NCI-H2196 (cell line): ENCODE results near the gene CDT1.
A peak's percentile ranks its signal among the peaks of the same experiment; 100 is the strongest.
"Not testable (repeated sequence)": the region's sequence is repeated elsewhere in the genome, so short reads cannot be mapped to it uniquely, and the experiment has no call there.

Experiments
- DNase-seq: peaks from one replicate; lab custom pipeline; 2025; ENCODE audit not compliant: unreplicated experiment; lab: John Stamatoyannopoulos, UW

Gene CDT1

GRCh38 chr16:88768071-88768783, 35.4 kb upstream of the CDT1 start:
- peak; percentile 31 for DNase-seq

DNA sequence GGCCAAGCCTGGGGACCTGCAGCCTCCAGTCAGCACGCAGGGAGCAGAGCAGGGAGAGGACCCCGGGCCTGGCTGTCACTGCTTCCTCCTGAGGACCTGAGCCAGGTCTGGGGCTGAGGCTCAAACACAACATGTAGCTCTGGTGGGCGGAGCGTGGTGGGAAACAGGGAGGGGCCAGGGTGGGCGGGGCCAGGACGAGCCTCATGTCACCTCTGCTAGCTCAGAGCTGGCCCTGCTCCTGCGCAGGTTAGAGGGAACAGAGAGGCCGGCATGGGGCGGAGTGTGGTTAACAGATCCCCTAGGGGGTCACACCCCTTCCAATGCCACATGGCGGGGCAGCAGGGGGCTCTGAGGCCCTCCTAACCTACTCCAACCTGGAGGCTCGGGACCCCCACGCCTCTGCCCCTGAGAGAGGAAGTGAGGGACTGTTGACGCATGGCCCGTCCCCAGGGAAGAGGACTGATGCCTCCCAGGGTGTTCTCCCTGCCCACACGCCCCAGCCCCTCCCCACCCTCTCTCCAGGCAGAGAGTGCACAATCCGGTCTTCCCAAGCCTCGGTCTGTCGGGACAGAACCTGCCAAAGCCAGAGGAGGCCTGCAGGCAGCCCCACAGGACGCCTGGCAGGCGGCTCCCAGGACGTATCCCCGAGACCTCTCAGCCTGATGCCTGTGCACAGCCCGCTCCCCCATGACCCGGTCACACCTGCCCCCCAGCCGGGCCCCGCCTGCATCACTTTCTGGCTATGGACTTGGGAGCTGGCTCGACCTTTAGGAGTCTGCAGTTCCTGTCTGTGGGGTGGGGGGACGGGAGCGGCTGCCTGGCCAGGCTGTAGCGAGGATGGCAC, 33.8 kb upstream of the CDT1 start:
- peak; percentile 46 for DNase-seq

- peak; percentile 14 for DNase-seq
Observed at GRCh38 chr16:88770461-88771293, 32.9 kb upstream of the CDT1 start.

DNA sequence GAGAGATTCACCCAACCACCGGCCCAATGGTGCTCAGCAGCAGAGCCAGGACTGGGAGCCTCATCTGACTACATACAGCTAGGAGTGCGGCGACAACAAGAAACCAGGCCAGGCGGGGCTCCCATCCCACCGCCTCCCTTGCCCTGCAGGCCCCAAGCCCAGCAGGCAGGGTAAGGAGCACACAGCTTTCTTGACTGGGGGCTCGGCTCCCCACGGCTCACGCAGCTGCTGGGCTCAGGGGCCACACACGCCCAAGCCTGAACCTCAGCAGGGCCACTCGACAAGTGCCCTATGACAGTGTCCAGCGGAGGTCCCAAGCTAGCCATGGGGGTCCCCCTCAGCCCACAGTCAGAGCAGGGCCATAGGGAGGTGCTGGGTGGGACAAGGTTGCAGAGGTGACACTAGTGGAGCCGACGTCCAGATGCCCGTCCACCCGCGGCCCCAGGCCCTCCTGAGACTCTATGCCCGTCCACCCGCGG, 32.3 kb upstream of the CDT1 start:
- no peak for DNase-seq

DNA sequence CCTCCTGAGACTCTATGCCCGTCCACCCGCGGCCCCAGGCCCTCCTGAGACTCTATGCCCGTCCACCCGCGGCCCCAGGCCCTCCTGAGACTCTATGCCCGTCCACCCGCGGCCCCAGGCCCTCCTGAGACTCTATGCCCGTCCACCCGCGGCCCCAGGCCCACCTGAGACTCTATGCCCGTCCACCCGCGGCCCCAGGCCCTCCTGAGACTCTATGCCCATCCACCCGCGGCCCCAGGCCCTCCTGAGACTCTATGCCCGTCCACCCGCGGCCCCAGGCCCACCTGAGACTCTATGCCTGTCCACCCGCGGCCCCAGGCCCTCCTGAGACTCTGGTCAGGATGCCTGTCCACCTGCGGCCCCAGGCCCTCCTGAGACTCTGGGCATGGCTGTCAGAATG, 31.8 kb upstream of the CDT1 start:
- not testable (repeated sequence) for DNase-seq

DNA sequence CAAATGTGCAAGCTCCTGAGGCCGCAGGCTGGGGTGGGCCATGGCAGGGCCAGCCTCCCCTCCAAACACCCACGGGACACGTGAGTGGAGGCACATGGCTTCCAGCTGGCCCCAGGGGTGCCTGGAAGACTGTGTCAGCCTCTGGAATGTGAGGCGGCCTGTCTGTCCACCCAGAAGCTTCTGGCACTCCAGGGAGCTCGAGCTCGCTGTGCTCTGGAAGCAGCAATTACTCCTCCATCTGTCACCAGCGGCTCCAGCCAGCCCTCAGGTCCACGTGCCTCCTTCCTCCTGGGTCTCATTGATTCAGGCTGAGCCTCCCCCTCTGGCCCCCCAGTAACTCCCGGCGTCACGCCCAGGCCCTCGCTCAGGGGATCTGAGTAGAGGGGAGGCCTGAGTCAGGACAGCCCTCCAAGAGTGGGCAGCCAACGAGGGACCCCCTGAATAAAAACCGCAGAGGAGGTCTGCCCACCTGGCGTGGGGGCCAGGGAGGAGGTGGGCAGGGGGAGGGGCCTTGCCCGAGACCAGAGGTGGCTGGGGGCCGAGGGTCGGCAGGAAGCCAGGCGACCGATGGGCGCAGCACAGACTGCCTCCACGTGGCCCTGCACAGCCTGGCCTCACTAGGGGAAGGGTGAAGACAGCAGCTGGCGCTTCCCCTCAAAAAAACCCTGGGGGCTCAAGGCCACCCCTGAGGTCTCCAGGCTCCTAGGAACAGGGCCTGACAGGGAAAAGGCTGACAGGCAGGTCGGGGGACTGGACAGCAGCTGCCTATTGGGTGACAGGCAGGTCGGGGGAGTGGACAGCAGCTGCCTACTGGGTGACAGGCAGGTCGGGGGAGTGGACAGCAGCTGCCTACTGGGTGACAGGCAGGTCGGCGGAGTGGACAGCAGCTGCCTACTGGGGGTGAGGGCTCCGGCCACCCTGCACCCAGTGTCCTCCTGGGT, 30.4 kb upstream of the CDT1 start:
- DNase-seq: no peak

DNA sequence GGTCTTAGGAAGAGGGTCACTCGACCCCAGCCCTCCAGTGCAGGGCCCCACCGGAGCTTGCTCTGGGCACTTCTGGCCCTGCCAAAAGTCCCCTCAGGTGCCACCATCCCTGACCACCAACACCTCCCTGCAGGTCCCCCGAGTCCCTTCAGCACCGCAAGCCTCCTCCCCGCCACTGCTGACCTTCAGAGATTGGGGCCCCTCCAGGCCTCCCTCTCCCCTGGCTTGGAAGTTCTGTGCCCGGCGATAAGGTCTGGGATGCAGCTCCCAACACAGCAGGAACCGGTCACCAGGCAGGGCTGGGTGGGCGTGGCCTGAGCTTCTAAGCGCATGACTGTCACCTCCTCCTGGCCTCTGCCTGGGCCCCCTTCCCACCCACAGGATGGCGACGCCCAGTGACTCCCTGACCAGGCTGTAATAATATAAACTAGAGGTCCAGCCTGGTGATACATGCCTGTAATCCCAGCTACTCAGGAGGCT, 29.7 kb upstream of the CDT1 start:
- DNase-seq: no peak

DNA sequence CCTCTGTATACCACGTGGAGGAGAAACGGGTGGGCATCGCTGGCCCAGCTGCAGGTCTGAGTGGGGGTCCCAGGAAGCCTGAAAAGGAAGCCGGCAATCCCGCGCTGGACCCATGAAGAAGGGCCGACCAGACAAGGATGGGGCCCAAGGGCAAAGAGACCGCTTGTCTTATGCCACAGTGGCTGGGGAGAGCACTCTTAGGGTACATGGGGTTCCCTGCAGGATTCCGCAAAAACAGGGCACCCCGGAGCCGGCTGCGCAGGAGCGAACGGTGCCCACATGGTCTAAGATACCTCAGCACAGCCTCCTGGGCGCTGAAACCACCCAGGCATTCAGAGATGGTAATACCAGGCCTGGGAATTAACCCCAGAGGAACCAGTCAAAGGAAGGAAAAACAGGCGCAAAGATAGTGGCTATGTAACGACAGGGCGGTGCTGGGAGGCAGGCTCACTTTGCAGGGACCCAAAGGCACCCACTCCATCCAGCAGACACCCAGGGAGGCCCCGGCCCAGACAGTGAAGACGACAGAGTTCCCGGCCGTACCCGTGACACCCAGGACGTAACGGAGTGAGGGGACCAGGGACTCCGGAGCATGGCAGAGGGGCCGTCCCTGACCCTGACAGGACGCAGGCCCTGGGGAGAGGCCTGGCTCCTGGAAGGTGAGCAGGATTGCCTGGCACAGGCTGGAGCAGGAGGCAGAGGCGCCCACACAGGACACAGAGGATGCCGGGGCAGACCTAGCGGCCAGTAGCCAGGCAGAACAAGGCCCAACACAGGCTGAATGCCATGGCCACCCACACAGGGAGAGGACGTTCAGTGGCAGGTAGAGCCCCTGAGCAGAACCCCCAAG, 28.8 kb upstream of the CDT1 start:
- no peak for DNase-seq

GRCh38 chr16:88775825-88776224, 27.8 kb upstream of the CDT1 start:
- no peak for DNase-seq

DNA sequence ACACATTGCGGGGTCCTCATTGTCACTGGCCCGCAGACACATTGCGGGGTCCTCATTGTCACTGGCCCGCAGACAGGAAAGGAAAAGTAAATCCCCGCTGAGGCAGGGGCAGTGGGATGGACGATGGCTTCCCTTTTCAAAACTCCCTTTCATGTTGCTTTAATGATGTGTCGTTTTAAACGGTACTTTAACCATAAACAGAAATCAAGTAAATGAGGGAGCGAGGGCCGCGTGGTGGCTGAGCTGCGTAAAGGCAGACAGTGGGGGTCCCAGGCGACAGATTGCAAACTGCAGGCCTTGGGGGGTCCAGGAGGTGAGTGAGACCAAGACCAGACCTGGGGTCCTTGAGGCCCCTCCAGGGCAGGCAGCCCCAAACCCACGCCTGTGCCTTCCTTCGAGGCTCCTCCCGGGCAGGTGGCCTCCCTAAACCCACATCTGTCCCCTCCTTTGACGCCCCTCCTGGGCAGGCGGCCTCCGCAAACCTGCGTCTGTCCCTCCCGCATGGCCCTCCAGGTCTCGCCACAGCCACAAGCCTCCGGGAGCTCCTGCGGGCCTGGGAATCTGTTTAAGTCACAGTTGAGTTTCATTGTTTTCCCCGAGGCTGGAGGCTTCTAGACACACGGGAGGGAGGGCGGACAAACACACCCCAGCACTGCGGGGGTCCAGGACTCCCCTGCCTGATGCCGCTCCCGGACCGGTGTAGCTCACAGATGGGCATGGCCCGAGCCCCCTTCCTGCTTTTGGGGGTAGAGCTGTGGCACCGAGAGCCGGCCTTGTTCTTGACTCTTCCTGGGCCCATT, 25.9 kb upstream of the CDT1 start:
- no peak for DNase-seq

- no peak for DNase-seq
Observed at GRCh38 chr16:88778271-88778525, 25.4 kb upstream of the CDT1 start.

DNA sequence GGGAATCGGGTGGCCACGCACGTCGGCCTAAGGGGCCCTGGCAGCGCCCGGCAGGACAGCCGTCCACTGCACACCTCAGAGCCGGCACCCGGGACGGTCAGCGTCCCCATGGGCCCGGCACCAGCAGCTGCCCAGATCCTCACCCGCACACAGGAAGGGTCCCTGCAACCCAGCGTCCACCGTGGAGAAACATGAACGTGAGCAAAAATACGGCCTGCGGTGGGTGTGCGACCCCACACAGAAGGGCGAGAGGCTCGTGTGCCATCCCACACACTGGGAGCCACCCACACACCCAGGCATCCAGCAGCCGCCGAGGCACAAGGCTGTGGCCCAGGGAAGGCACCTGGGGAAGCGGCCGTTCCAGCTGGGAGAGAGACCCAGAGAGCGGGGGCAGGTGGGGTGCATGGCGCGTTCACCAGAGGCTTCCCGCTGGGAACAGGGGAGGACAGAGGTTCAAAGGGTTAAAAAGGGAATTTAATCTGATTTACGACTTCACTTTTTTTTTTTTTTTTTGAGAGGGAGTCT, 25.0 kb upstream of the CDT1 start:
- no peak for DNase-seq

DNA sequence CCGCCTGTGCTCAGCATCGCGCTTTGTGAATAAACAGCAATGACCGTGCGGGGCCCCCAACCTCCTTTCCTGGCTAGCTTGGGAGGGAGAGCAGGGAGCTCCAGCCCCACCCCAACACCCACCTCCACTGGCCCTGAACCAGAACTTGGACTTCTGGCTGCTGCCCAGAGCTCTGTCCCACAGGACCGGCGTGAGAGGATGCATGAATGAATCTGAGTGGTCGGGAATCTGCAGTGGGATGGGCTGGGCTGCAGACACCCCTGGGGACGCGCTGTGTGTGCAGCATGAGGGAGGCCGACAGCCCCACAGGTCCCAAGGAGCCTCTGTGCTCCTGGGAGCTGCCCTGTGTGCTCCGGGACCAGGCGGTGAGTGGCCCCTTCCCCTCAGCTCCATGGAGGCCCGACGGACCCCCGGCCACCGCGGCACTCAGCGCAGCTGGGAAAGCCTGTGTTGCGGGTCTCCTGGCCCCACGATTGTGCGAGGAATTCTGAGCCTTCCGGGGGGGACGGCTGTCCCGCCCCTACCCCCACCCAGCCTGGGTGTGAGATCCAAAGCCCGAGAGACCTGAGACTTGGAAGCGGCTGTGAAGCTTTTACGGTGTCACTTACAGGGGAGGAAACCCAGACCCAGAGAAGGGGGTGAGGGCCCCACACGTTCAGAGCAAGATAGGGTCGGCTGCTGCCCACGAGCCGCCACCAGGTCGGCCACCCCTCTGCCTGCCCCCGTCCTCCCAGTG, 24.0 kb upstream of the CDT1 start:
- DNase-seq: no peak

GRCh38 chr16:88780142-88781062, 23.2 kb upstream of the CDT1 start:
- no peak for DNase-seq

DNA sequence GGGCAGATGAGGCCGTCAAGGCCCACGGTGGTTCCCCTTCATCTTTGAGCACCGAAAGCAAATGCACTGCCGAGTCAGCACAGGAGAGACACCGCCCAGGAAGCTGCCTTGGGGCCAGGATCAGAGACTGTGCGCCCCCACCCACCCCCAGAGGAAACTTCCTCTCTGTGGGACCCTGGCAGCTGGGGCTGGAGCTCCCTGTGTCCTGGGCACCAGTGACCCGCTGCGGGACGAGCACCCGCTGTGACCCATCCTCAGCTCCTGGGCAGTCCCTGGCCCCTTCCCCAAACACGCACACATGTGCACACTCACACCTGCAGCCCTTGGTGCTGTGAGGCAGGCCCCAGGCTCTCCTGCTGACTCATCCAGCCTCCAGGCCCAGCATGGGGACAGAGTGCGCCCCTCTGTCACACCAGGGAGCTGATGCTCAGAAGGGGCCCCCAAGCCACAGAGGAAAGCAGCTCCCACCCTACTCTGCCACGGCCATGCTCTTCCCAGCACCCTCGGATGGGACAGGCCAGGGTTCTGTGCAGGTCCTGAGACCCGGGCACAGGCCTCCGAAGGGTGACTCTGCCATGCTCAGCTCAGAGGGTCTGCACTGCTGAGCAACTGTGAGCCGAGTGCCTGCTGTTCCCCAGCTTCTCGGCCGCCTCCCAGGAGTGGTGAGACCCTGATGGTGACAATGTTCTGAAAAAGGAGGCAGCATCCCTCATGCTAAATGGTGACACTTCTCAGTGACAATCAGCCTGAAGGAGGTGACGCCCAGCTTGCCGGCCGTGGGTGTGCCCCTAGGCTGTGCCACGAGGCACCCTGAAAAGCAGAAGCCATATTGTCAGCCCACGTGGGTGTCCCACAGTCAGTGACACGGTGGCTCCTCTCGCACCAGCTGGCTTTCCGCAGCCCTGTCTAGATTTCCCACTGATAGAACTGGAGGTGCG, 22.2 kb upstream of the CDT1 start:
- DNase-seq: no peak
